ENCODE results near the gene DNPEP.
"Not testable (repeated sequence)": the region's sequence is repeated elsewhere in the genome, so short reads cannot be mapped to it uniquely, and the experiment has no call there.

The DNPEP gene

DNA sequence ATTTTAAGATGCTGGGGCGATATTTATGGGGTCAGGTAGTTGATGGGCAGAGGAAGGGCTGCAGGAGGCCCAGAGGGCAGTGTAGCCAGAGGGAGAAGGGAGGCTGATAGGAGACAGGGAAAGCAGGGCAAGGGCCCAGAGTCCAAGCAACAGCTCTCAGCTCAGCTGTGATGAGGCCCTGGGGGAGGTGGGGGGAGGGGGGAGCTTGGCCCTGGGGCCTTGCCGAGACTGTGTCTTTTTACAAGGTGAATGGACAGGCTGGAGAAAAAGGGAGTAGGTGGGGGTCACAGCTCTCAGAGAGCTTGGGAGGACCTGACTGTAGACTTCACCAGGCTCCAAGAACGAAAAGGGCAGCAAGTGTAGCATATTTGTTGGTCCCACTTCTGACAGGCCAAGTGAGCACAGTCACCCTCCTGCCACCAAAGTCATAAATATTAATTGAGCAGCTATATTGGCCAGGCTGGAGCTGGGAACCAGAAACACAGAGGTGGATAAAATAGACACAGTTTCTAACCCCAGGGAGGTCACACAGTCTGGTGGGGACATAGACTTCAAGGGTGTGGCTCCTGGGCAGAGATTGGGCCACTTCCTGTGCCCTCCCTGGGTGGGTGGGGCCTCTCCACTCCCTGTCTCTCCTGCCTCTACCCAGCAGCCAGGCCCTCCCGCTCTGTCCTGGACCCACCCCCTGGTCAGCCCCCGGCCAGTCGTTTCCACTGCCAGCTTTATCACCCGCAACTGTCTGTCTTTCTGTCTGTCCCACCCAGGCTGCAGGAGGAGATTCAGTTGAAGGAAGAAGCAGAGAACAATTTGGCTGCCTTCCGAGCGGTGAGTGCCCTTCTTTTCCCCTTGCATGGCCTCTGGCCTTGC is 31.9 kb upstream of the DNPEP start:
- DNase-seq (ENCODE audit: extremely low read depth in 1 of 2, low read depth in 1 of 2) = no peak

DNA sequence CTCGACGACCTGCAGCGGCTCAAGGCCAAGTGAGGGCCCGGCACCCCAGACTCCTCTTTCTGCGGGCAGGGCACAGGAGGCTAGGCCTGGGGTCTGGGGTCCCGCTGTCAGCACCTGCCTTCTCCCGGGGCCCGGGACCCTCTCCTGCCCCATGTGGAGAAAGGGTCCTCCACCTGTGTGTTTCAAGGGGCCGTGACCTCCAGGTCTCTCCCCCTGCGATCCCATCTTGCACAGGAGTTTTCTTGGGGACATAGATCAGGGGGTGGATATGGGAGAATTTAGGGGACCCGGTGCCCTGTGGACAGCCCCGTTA is 31.3 kb upstream of the DNPEP start:
- DNase-seq (ENCODE audit: extremely low read depth in 1 of 2, low read depth in 1 of 2) = no peak

DNA sequence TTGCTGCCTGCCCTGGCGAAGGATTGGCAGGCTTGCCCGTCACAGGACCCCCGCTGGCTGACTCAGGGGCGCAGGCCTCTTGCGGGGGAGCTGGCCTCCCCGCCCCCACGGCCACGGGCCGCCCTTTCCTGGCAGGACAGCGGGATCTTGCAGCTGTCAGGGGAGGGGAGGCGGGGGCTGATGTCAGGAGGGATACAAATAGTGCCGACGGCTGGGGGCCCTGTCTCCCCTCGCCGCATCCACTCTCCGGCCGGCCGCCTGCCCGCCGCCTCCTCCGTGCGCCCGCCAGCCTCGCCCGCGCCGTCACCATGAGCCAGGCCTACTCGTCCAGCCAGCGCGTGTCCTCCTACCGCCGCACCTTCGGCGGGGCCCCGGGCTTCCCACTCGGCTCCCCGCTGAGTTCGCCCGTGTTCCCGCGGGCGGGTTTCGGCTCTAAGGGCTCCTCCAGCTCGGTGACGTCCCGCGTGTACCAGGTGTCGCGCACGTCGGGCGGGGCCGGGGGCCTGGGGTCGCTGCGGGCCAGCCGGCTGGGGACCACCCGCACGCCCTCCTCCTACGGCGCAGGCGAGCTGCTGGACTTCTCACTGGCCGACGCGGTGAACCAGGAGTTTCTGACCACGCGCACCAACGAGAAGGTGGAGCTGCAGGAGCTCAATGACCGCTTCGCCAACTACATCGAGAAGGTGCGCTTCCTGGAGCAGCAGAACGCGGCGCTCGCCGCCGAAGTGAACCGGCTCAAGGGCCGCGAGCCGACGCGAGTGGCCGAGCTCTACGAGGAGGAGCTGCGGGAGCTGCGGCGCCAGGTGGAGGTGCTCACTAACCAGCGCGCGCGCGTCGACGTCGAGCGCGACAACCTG is 30.7 kb upstream of the DNPEP start, which contains the start of gene DES:
Gene DES, plus strand, starts transcription at position 223 of the 857 bp plus-strand sequence. Its CDS starts 86 bp downstream, at position 309.
- DNase-seq (ENCODE audit: extremely low read depth in 1 of 2, low read depth in 1 of 2) = no peak

GRCh38 chr2:219417374-219417773 is 29.7 kb upstream of the DNPEP start:
- DNase-seq (ENCODE audit: extremely low read depth in 1 of 2, low read depth in 1 of 2) = no peak

- no peak for DNase-seq (ENCODE audit: extremely low read depth in 1 of 2, low read depth in 1 of 2)
Measured at GRCh38 chr2:219416938-219417337, 29.2 kb upstream of the DNPEP start.

DNA sequence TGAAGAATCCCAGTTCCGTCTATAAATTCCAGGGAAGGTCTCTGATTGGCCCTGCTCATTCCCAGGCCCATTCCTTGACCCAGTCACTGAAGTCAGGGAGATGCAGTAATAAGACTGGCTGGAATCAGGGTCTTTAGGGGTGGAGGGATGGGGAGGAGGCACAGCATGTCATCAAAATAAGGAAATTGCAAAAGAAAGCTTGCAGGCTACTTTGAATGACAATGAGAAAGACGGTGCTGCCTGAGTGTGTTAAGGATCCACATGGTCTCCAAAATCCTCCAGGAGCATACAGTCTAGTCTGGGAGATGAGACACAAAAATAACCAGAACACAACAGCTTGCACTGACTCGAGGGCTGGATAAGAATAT is 28.5 kb upstream of the DNPEP start:
- DNase-seq (ENCODE audit: extremely low read depth in 1 of 2, low read depth in 1 of 2) = no peak

DNA sequence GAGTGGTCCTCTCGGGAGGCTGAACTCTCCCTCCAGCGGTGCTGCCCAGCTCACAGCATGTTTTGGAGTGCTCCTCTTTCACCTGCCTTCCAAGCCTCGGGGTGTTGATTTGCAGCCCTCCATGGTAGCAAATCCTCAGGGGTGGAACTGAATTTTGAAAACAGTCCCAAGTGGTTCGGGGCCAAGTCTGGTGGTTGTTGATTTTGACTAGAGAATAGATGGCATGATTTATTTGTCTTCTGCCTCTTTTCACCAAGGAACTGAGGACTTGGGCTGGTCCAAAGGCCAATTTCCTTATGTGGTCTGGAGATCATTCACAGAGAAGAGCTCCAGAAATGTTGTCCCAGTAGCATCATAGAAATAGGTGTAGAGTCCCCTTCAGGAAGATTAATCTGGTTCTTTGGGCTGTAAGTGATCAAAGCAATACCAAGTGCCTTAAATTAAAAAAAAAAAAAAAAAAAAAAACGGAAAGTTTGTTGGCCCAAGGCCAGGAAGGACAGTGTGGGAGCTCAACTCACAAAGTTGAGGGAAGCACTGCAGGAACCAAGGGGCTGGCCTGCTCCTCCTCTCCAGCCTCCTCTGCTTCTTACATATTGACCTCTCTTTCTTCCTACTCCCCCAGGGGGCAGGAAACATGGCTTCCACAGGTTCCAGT is 28.0 kb upstream of the DNPEP start:
- no peak for DNase-seq (ENCODE audit: extremely low read depth in 1 of 2, low read depth in 1 of 2)

- DNase-seq (ENCODE audit: extremely low read depth in 1 of 2, low read depth in 1 of 2) = no peak
Measured at GRCh38 chr2:219414857-219415256, 27.1 kb upstream of the DNPEP start.

DNA sequence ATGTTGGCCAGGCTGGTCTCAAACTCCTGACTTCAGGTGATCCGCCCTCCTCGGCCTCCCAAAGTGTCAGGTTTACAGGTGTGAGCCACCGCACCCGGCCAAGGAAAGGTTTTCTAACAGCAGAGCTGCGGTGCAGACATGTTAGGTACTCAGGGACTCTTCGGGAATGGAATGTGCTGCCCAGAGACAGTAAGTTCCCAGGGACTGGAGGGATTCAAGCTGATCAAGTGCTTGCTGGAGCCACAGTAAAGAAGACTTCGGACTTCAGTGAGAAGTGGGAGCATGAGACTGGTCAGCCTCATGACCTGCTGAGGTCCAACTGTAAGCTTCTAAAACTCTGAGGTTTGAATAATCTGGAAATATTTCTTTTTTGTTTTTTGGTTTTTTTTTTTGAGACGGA is 22.7 kb upstream of the DNPEP start:
- no peak for DNase-seq (ENCODE audit: extremely low read depth in 1 of 2, low read depth in 1 of 2)

GRCh38 chr2:219409619-219410018 is 21.9 kb upstream of the DNPEP start:
- DNase-seq (ENCODE audit: extremely low read depth in 1 of 2, low read depth in 1 of 2) = no peak

GRCh38 chr2:219408631-219409030 is 20.9 kb upstream of the DNPEP start:
- no peak for DNase-seq (ENCODE audit: extremely low read depth in 1 of 2, low read depth in 1 of 2)

GRCh38 chr2:219408204-219408603 is 20.5 kb upstream of the DNPEP start:
- DNase-seq (ENCODE audit: extremely low read depth in 1 of 2, low read depth in 1 of 2) = no peak

DNA sequence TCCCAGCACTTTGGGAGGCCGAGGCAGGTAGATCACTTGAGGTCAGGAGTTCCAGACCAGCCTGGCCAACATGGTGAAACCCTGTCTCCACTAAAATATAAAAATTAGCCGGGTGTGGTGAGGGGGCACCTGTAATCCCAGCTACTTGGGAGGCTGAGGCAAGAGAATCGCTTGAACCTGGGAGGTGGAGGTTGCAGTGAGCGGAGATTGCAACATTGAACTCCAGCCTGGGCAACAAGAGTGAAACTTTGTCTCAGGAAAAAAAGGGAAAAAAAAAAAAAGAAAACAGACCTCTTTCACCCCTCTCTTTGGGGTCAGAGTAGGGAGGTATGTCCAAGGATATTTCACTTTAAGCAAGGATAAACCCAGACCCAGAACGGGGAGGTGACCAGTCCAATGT is 19.6 kb upstream of the DNPEP start:
- DNase-seq (ENCODE audit: extremely low read depth in 1 of 2, low read depth in 1 of 2) = not testable (repeated sequence)

DNA sequence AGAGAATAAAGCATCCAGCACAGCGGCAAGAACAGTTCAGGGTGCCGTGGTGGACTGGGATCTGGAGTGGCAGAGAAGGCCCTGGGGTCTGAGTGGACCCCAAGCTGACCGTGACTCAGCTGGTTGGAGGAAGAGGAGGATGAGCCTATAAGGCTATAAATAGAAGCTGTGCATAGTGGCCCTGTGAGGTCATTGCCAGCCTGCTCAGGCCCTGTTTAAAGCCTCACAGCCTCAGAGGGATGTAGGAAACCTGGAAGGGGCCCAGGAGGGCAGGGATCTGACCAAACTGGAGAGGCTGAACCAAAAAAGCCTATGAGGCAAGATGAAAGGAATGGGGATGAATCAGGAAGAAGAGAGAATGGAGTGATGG is 19.1 kb upstream of the DNPEP start:
- DNase-seq (ENCODE audit: extremely low read depth in 1 of 2, low read depth in 1 of 2) = no peak

- no peak for DNase-seq (ENCODE audit: extremely low read depth in 1 of 2, low read depth in 1 of 2)
Measured at GRCh38 chr2:219405958-219406860, 18.5 kb upstream of the DNPEP start.

- no peak for DNase-seq (ENCODE audit: extremely low read depth in 1 of 2, low read depth in 1 of 2)
Measured at GRCh38 chr2:219405451-219405850, 17.7 kb upstream of the DNPEP start.

GRCh38 chr2:219404954-219405353 is 17.2 kb upstream of the DNPEP start:
- DNase-seq (ENCODE audit: extremely low read depth in 1 of 2, low read depth in 1 of 2) = no peak

DNA sequence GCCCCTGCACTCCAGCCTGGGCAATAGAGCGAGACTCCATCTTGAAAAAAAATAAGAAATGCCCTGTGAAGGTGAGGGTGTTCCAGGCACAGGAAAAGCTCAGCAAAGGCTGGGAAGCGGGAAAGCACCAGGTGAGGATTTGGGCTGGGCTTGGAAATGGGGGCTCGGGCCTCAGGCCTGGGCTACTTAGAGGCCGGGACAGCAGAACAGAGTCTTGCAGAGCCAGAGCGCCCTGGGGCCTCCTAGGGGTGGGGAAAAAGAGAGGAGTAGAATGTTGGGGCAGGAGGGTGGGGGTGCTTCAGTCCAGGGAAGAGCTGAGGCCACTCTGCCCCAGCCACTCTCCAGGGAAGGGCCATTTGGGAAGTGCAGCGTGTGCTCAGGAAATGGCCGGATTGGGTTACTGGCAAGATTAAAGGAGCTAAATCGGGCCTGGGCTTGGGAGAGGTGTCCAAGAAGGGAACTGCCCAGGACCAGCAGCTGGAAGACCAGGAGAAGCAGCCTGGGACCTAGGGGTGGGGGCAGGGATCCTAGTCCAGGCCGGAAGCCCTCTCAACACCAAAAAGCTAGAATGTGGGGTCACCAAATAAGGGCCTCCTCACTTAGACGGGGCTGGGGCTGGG is 16.7 kb upstream of the DNPEP start:
- no peak for DNase-seq (ENCODE audit: extremely low read depth in 1 of 2, low read depth in 1 of 2)

GRCh38 chr2:219403861-219404260 is 16.1 kb upstream of the DNPEP start:
- DNase-seq (ENCODE audit: extremely low read depth in 1 of 2, low read depth in 1 of 2) = no peak
